HEK293 (cell line): ENCODE data around the gene PTPN6.

Source experiments
- IKZF3 ChIP-seq: fragments of 450-650 bp; IDR thresholded peaks from 2 replicates; pipeline ENCODE4 v1.5.0; 2018; ENCODE audit warnings: missing biosample characterization, mild to moderate bottlenecking, missing genetic modification characterization, moderate library complexity
- MZF1 ChIP-seq: fragments of 450-650 bp; formaldehyde crosslinking; IDR thresholded peaks from 2 replicates; pipeline ENCODE4 v1.5.1; 2017; ENCODE audit warnings: missing biosample characterization, missing genetic modification characterization, borderline replicate concordance
- OSR2 ChIP-seq: fragments of 450-650 bp; formaldehyde crosslinking; IDR thresholded peaks from 2 replicates; pipeline ENCODE4 v1.5.1; 2016; ENCODE audit warnings: missing biosample characterization, missing genetic modification characterization
- OVOL3 ChIP-seq: fragments of 450-650 bp; formaldehyde crosslinking; IDR thresholded peaks from 2 replicates; pipeline ENCODE4 v1.5.1; 2016; ENCODE audit warnings: missing biosample characterization, missing genetic modification characterization
- PRDM6 ChIP-seq: fragments of 450-650 bp; formaldehyde crosslinking; IDR thresholded peaks from 2 replicates; pipeline ENCODE4 v1.5.1; 2017; ENCODE audit warnings: missing biosample characterization, missing genetic modification characterization
- RBAK ChIP-seq: fragments of 450-650 bp; formaldehyde crosslinking; IDR thresholded peaks from 2 replicates; pipeline ENCODE4 v1.5.1; 2016; ENCODE audit warnings: missing biosample characterization, missing genetic modification characterization
- ZBTB8A ChIP-seq: fragments of 450-650 bp; formaldehyde crosslinking; IDR thresholded peaks from 2 replicates; pipeline ENCODE4 v1.5.1; 2016; ENCODE audit warnings: missing biosample characterization, missing genetic modification characterization
- ZEB2 ChIP-seq: fragments of 450-650 bp; formaldehyde crosslinking; IDR thresholded peaks from 2 replicates; pipeline ENCODE4 v1.5.1; 2016; ENCODE audit warnings: missing biosample characterization, missing genetic modification characterization
- ZNF174 ChIP-seq: fragments of 450-650 bp; formaldehyde crosslinking; IDR thresholded peaks from 2 replicates; pipeline ENCODE4 v1.5.0; 2017; ENCODE audit warnings: missing biosample characterization, mild to moderate bottlenecking, missing genetic modification characterization
- ZNF184 ChIP-seq: fragments of 450-650 bp; IDR thresholded peaks from 2 replicates; pipeline ENCODE4 v1.5.1; 2018; ENCODE audit warnings: missing biosample characterization, mild to moderate bottlenecking, missing genetic modification characterization
- ZNF2 ChIP-seq: fragments of 450-650 bp; formaldehyde crosslinking; IDR thresholded peaks from 2 replicates; pipeline ENCODE4 v1.5.1; 2016; ENCODE audit warnings: missing biosample characterization, missing genetic modification characterization
- ZNF23 ChIP-seq: fragments of 450-650 bp; formaldehyde crosslinking; IDR thresholded peaks from 2 replicates; pipeline ENCODE4 v1.5.1; 2016; ENCODE audit warnings: missing biosample characterization, missing genetic modification characterization, borderline replicate concordance
- ZNF391 ChIP-seq: fragments of 450-650 bp; formaldehyde crosslinking; IDR thresholded peaks from 2 replicates; pipeline ENCODE4 v1.5.1; 2016; ENCODE audit warnings: low read depth, missing biosample characterization, missing genetic modification characterization, borderline replicate concordance
- ZNF398 ChIP-seq: fragments of 450-650 bp; formaldehyde crosslinking; IDR thresholded peaks from 2 replicates; pipeline ENCODE4 v1.5.1; 2017; ENCODE audit warnings: missing biosample characterization, missing genetic modification characterization
- ZNF558 ChIP-seq: fragments of 450-650 bp; formaldehyde crosslinking; IDR thresholded peaks from 2 replicates; pipeline ENCODE4 v1.5.1; 2016; ENCODE audit warnings: missing biosample characterization, missing genetic modification characterization
- ZNF571 ChIP-seq: fragments of 450-650 bp; formaldehyde crosslinking; IDR thresholded peaks from 2 replicates; pipeline ENCODE4 v1.5.0; 2017; ENCODE audit warnings: missing biosample characterization, missing genetic modification characterization
- ZNF621 ChIP-seq: fragments of 450-650 bp; formaldehyde crosslinking; IDR thresholded peaks from 2 replicates; pipeline ENCODE4 v1.5.1; 2017; ENCODE audit warnings: missing biosample characterization, missing genetic modification characterization
- ZNF658 ChIP-seq: fragments of 450-650 bp; formaldehyde crosslinking; IDR thresholded peaks from 2 replicates; pipeline ENCODE4; 2016; ENCODE audit warnings: missing biosample characterization, missing genetic modification characterization
- ZNF76 ChIP-seq: fragments of 450-650 bp; formaldehyde crosslinking; IDR thresholded peaks from 2 replicates; pipeline ENCODE4; 2016; ENCODE audit warnings: low read depth, missing biosample characterization, missing genetic modification characterization, borderline replicate concordance
- ZNF768 ChIP-seq: fragments of 450-650 bp; formaldehyde crosslinking; IDR thresholded peaks from 2 replicates; pipeline ENCODE4 v1.5.1; 2018; ENCODE audit warnings: missing biosample characterization, mild to moderate bottlenecking, missing genetic modification characterization
- ZNF792 ChIP-seq: fragments of 450-650 bp; formaldehyde crosslinking; IDR thresholded peaks from 2 replicates; pipeline ENCODE4 v1.5.1; 2016; ENCODE audit warnings: missing biosample characterization, missing genetic modification characterization
- TF ChIP-seq, protein P1 (sequence below): fragments of 450-650 bp; formaldehyde crosslinking; IDR thresholded peaks from 2 replicates; pipeline ENCODE4 v1.5.1; 2016; ENCODE audit warnings: missing biosample characterization, missing genetic modification characterization
- TF ChIP-seq, protein P2 (sequence below): fragments of 450-650 bp; formaldehyde crosslinking; conservative IDR thresholded peaks from 2 replicates; pipeline ENCODE4 v1.5.1; 2016; ENCODE audit warnings: low read depth, missing biosample characterization, missing genetic modification characterization
- TF ChIP-seq, protein P3 (sequence below): fragments of 450-650 bp; formaldehyde crosslinking; IDR thresholded peaks from 2 replicates; pipeline ENCODE4 v1.5.1; 2017; ENCODE audit warnings: missing biosample characterization, missing genetic modification characterization

PTPN6 gene

GRCh38 chr12:6965026-6965661, 14.0 kb downstream of the PTPN6 start (continued):
- no peak for TF ChIP-seq OVOL3 (tag by site-specific recombination)
- TF ChIP-seq ZNF768 (tag by site-specific recombination): no peak
- TF ChIP-seq PRDM6 (tag by site-specific recombination): peak; percentile 79
- TF ChIP-seq ZNF2 (tag by site-specific recombination): peak; percentile 87
- 0 out of 2 replicates have a peak, but pooled peaks have one; percentile 35 for TF ChIP-seq ZNF391 (tag by site-specific recombination)
- peak; percentile 70 for TF ChIP-seq IKZF3 (tag by site-specific recombination)
- TF ChIP-seq ZBTB8A: peak; percentile 70
- 0 out of 2 replicates have a peak, but pooled peaks have one; percentile 19 for TF ChIP-seq ZEB2 (tag by site-specific recombination)
- TF ChIP-seq RBAK: no peak
- 0 out of 2 replicates have a peak, but pooled peaks have one; percentile 12 for TF ChIP-seq ZNF398 (tag by site-specific recombination)
- TF ChIP-seq ZNF658 (tag by site-specific recombination): no peak
- no peak for TF ChIP-seq ZNF76 (tag by site-specific recombination)
- TF ChIP-seq, protein P1, sequence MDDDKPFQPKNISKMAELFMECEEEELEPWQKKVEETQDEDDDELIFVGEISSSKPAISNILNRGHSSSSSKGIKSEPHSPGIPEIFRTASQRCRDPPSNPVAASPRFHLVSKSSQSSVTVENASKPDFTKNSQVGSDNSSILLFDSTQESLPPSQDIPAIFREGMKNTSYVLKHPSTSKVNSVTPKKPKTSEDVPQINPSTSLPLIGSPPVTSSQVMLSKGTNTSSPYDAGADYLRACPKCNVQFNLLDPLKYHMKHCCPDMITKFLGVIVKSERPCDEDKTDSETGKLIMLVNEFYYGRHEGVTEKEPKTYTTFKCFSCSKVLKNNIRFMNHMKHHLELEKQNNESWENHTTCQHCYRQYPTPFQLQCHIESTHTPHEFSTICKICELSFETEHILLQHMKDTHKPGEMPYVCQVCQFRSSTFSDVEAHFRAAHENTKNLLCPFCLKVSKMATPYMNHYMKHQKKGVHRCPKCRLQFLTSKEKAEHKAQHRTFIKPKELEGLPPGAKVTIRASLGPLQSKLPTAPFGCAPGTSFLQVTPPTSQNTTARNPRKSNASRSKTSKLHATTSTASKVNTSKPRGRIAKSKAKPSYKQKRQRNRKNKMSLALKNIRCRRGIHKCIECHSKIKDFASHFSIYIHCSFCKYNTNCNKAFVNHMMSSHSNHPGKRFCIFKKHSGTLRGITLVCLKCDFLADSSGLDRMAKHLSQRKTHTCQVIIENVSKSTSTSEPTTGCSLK (tag by site-specific recombination): no peak
- no peak for TF ChIP-seq MZF1 (tag by site-specific recombination)
- TF ChIP-seq, protein P2, sequence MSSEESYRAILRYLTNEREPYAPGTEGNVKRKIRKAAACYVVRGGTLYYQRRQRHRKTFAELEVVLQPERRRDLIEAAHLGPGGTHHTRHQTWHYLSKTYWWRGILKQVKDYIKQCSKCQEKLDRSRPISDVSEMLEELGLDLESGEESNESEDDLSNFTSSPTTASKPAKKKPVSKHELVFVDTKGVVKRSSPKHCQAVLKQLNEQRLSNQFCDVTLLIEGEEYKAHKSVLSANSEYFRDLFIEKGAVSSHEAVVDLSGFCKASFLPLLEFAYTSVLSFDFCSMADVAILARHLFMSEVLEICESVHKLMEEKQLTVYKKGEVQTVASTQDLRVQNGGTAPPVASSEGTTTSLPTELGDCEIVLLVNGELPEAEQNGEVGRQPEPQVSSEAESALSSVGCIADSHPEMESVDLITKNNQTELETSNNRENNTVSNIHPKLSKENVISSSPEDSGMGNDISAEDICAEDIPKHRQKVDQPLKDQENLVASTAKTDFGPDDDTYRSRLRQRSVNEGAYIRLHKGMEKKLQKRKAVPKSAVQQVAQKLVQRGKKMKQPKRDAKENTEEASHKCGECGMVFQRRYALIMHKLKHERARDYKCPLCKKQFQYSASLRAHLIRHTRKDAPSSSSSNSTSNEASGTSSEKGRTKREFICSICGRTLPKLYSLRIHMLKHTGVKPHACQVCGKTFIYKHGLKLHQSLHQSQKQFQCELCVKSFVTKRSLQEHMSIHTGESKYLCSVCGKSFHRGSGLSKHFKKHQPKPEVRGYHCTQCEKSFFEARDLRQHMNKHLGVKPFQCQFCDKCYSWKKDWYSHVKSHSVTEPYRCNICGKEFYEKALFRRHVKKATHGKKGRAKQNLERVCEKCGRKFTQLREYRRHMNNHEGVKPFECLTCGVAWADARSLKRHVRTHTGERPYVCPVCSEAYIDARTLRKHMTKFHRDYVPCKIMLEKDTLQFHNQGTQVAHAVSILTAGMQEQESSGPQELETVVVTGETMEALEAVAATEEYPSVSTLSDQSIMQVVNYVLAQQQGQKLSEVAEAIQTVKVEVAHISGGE (tag by site-specific recombination): 0 out of 2 replicates have a peak, but pooled peaks have one; percentile 16
- TF ChIP-seq, protein P3, sequence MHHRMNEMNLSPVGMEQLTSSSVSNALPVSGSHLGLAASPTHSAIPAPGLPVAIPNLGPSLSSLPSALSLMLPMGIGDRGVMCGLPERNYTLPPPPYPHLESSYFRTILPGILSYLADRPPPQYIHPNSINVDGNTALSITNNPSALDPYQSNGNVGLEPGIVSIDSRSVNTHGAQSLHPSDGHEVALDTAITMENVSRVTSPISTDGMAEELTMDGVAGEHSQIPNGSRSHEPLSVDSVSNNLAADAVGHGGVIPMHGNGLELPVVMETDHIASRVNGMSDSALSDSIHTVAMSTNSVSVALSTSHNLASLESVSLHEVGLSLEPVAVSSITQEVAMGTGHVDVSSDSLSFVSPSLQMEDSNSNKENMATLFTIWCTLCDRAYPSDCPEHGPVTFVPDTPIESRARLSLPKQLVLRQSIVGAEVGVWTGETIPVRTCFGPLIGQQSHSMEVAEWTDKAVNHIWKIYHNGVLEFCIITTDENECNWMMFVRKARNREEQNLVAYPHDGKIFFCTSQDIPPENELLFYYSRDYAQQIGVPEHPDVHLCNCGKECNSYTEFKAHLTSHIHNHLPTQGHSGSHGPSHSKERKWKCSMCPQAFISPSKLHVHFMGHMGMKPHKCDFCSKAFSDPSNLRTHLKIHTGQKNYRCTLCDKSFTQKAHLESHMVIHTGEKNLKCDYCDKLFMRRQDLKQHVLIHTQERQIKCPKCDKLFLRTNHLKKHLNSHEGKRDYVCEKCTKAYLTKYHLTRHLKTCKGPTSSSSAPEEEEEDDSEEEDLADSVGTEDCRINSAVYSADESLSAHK: 0 out of 2 replicates have a peak, but pooled peaks have one; percentile 18
- TF ChIP-seq ZNF23 (tag by site-specific recombination): no peak
- no peak for TF ChIP-seq ZNF184 (tag by site-specific recombination)
- TF ChIP-seq ZNF621 (tag by site-specific recombination): no peak
- TF ChIP-seq ZNF558 (tag by site-specific recombination): no peak
- TF ChIP-seq OSR2: no peak
- TF ChIP-seq ZNF571 (tag by site-specific recombination): no peak
- TF ChIP-seq ZNF792: no peak
- no peak for TF ChIP-seq ZNF174 (tag by site-specific recombination)
